Measurements from ENCODE around the gene IL23R. TPM values are rescaled to one million over a fixed set of nuclear protein-coding genes. Genes with fewer than 3 reads are reported as not detected.
"Not testable (repeated sequence)": the region's sequence is repeated elsewhere in the genome, so short reads cannot be mapped to it uniquely, and the experiment has no call there.

IL23R gene
- total RNA-seq, 2 donors from 2014 or later = not detected

- H3K4me3 ChIP-seq (ENCODE audit: low read length) = no peak overlapping the region
- H3K27ac ChIP-seq (ENCODE audit: low read depth, low read length) = no peak overlapping the region
- Mint-ChIP-seq H3K4me3 (no peak overlapping the region), H3K27me3 (ENCODE audit: insufficient read depth) (peaks cover under 1% of the 10 kb centered on the region), H3K36me3 (ENCODE audit: low read depth) (no peaks in the 10 kb centered on the region), H3K4me1 (no peaks in the 10 kb centered on the region), H3K27ac (no peak overlapping the region), H3K9me3 (no peaks in the 10 kb centered on the region)
- H3K4me1 ChIP-seq (ENCODE audit: control insufficient read depth, insufficient read depth, low read length) = no peaks in the 10 kb centered on the region
- no peaks in the 10 kb centered on the region for H3K27me3 ChIP-seq (ENCODE audit: control insufficient read depth, insufficient read depth, low read length, poor library complexity, severe bottlenecking)
- 67 to 88% methylated on average over 1 of the region's 1 CpG for WGBS, 2 experiments (ENCODE audit: insufficient coverage in 1 of 2, insufficient read length in 1 of 2)
- no peak for DNase-seq
- no peaks in the 10 kb centered on the region for H3K9me3 ChIP-seq (ENCODE audit: control insufficient read depth, low read length)
- H3K9ac ChIP-seq (ENCODE audit: extremely low read depth, low read length, poor library complexity, severe bottlenecking) = no peak overlapping the region
- no peak for TF ChIP-seq CTCF (conservative IDR thresholded peaks at IDR 0.05)
- H3K36me3 ChIP-seq (ENCODE audit: control insufficient read depth, insufficient read depth, low read length) = no peaks in the 10 kb centered on the region
These were observed 35.6 kb downstream of the IL23R start for GRCh38 chr1:67201891-67202290.

GRCh38 chr1:67204298-67204980, 38.2 kb downstream of the IL23R start:
- no peak overlapping the region for H3K9ac ChIP-seq (ENCODE audit: extremely low read depth, low read length, poor library complexity, severe bottlenecking)
- no peak overlapping the region for H3K27ac ChIP-seq (ENCODE audit: low read depth, low read length)
- H3K4me3 ChIP-seq (ENCODE audit: low read length) = no peak overlapping the region
- Mint-ChIP-seq H3K27ac (no peak overlapping the region), H3K9me3 (no peaks in the 10 kb centered on the region), H3K27me3 (ENCODE audit: insufficient read depth) (no peaks in the 10 kb centered on the region), H3K4me3 (no peak overlapping the region), H3K36me3 (ENCODE audit: low read depth) (no peaks in the 10 kb centered on the region), H3K4me1 (no peaks in the 10 kb centered on the region)
- H3K36me3 ChIP-seq (ENCODE audit: control insufficient read depth, insufficient read depth, low read length) = no peaks in the 10 kb centered on the region
- no peaks in the 10 kb centered on the region for H3K4me1 ChIP-seq (ENCODE audit: control insufficient read depth, insufficient read depth, low read length)
- no peaks in the 10 kb centered on the region for H3K27me3 ChIP-seq (ENCODE audit: control insufficient read depth, insufficient read depth, low read length, poor library complexity, severe bottlenecking)
- WGBS, 2 experiments (ENCODE audit: insufficient coverage in 1 of 2, insufficient read length in 1 of 2) = 54 to 80% methylated on average over 3 to 8 of the region's 8 CpGs
- no peak for TF ChIP-seq CTCF (conservative IDR thresholded peaks at IDR 0.05)
- H3K9me3 ChIP-seq (ENCODE audit: control insufficient read depth, low read length) = no peaks in the 10 kb centered on the region
- no peak for DNase-seq

- WGBS, 2 experiments (ENCODE audit: insufficient coverage in 1 of 2, insufficient read length in 1 of 2) = 81 to 93% methylated on average over 3 to 5 of the region's 5 CpGs
- not testable (repeated sequence) for DNase-seq; H3K4me3 Mint-ChIP-seq; H3K4me1 Mint-ChIP-seq; H3K27me3 Mint-ChIP-seq (ENCODE audit: insufficient read depth); H3K9ac ChIP-seq (ENCODE audit: extremely low read depth, low read length, poor library complexity, severe bottlenecking); H3K9me3 ChIP-seq (ENCODE audit: control insufficient read depth, low read length); H3K9me3 Mint-ChIP-seq; H3K4me3 ChIP-seq (ENCODE audit: low read length); H3K27me3 ChIP-seq (ENCODE audit: control insufficient read depth, insufficient read depth, low read length, poor library complexity, severe bottlenecking); H3K36me3 ChIP-seq (ENCODE audit: control insufficient read depth, insufficient read depth, low read length); H3K27ac Mint-ChIP-seq; H3K36me3 Mint-ChIP-seq (ENCODE audit: low read depth); H3K4me1 ChIP-seq (ENCODE audit: control insufficient read depth, insufficient read depth, low read length); H3K27ac ChIP-seq (ENCODE audit: low read depth, low read length)
These were observed 41.1 kb downstream of the IL23R start for GRCh38 chr1:67207398-67207797.

- Mint-ChIP-seq H3K9me3 (no peaks in the 10 kb centered on the region), H3K27me3 (ENCODE audit: insufficient read depth) (no peaks in the 10 kb centered on the region), H3K4me1 (no peaks in the 10 kb centered on the region), H3K36me3 (ENCODE audit: low read depth) (no peaks in the 10 kb centered on the region), H3K4me3 (no peak overlapping the region), H3K27ac (no peak overlapping the region)
- Histone ChIP-seq H3K36me3 (ENCODE audit: control insufficient read depth, insufficient read depth, low read length) (no peaks in the 10 kb centered on the region), H3K27me3 (ENCODE audit: control insufficient read depth, insufficient read depth, low read length, poor library complexity, severe bottlenecking) (no peaks in the 10 kb centered on the region), H3K4me3 (ENCODE audit: low read length) (no peak overlapping the region), H3K9ac (ENCODE audit: extremely low read depth, low read length, poor library complexity, severe bottlenecking) (no peak overlapping the region), H3K27ac (ENCODE audit: low read depth, low read length) (no peak overlapping the region), H3K9me3 (ENCODE audit: control insufficient read depth, low read length) (no peaks in the 10 kb centered on the region), H3K4me1 (ENCODE audit: control insufficient read depth, insufficient read depth, low read length) (no peaks in the 10 kb centered on the region)
- TF ChIP-seq CTCF (conservative IDR thresholded peaks at IDR 0.05) = no peak
- WGBS, 2 experiments (ENCODE audit: insufficient coverage in 1 of 2, insufficient read length in 1 of 2) = 68 to 74% methylated on average over 2 of the region's 2 CpGs
- no peak for DNase-seq
These were observed 42.0 kb downstream of the IL23R start for GRCh38 chr1:67208217-67208616.
